HCT116 (cell line): ENCODE results near the gene MRGPRX2. TPM values are rescaled to one million over a fixed set of nuclear protein-coding genes. Genes with fewer than 3 reads are reported as not detected.
A peak's percentile ranks its signal among the peaks of the same experiment; 100 is the strongest.

Experiments
- ATAC-seq: fragments of 200-7000 bp; cut with Tn5 transposase; 2 replicates; pipeline ENCODE4 v1.9.1; 2020; ENCODE audit warnings: mild to moderate bottlenecking, moderate library complexity
- BruUV-seq: library from RNA; stranded (reverse); fragments of 400-500 nt; replicated peaks from 2 replicates; lab custom pipeline; 2021; lab: Mats Ljungman, UMichigan
- CTCF ChIA-PET: fragments of 300-600 bp; sonication (Branson Sonifier 250); formaldehyde crosslinking; loops from one replicate; lab custom pipeline; 2021; ENCODE audit warnings: antibody characterized with exemption; lab: Charles Lee
- POLR2A ChIA-PET: fragments of 300-600, 350-600 bp; sonication (Branson Sonifier 250); formaldehyde crosslinking; loops from one replicate; lab custom pipeline; 2021; ENCODE audit warnings: antibody characterized with exemption; lab: Charles Lee
- RAD21 ChIA-PET, 2 experiments: fragments of 300-600 bp; sonication (Branson Sonifier 250); formaldehyde crosslinking; loops; one replicate each; lab custom pipeline; 2023; ENCODE audit warnings: low total read pairs in 2 of 2; ENCODE audit not compliant: uncharacterized antibody in 2 of 2, unreplicated experiment in 2 of 2, low non-redundant PET in 1 of 2; lab: Charles Lee
- DNase-seq: peaks from one replicate; pipeline ENCODE4 v3.0.0-alpha.2; 2010; ENCODE audit warnings: low read depth, low spot score
- H2AFZ ChIP-seq: fragments of 200-600 bp; shearing (Covaris generic), sonication (generic); 2 replicates; pipeline ENCODE4 v1.6.1; 2017; ENCODE audit warnings: low read depth, mixed run types, mixed read lengths, antibody characterized with exemption, low read length; ENCODE audit not compliant: poor library complexity, severe bottlenecking
- H3K27ac ChIP-seq: 2 replicates; pipeline ENCODE4 v1.5.1; 2012; ENCODE audit warnings: low read depth, low read length
- H3K27me3 ChIP-seq: fragments of 200-600 bp; sonication (generic); 2 replicates; pipeline ENCODE4 v1.6.1; 2016; ENCODE audit warnings: mixed run types, low read length, mixed read lengths; ENCODE audit not compliant: insufficient read depth
- H3K36me3 ChIP-seq, 2 experiments: fragments of 200-500 bp in 1 of 2; fragments of 200-600 bp in 1 of 2; sonication (Bioruptor generic) in 1 of 2; sonication (generic) in 1 of 2; 2 replicates each; pipeline versions ENCODE4 v1.5.1 to v1.6.1; 2014 to 2016; ENCODE audit warnings: low read length in 2 of 2, inconsistent platforms in 1 of 2, mixed read lengths in 1 of 2, mixed run types in 1 of 2; ENCODE audit not compliant: insufficient read depth in 2 of 2, control insufficient read depth in 1 of 2
- H3K4me1 ChIP-seq, 2 experiments: fragments of 200-600 bp in 1 of 2; sonication (generic) in 1 of 2; 2 replicates each; pipeline versions ENCODE4 v1.5.1 to v1.6.1; 2012 to 2017; ENCODE audit warnings: low read length in 2 of 2, inconsistent platforms in 1 of 2, mild to moderate bottlenecking in 1 of 2, mixed read lengths in 1 of 2, mixed run types in 1 of 2, moderate library complexity in 1 of 2; ENCODE audit not compliant: insufficient read depth in 2 of 2, control insufficient read depth in 1 of 2
- H3K4me2 ChIP-seq: fragments of 200-600 bp; sonication (generic); 2 replicates; pipeline ENCODE4 v1.6.1; 2017; ENCODE audit warnings: mixed run types, low read length, mixed read lengths
- H3K4me3 ChIP-seq, 2 experiments: fragments of 200-600 bp in 1 of 2; sonication (generic) in 1 of 2; replicated peaks in 1 of 2; 2 replicates each; pipeline ENCODE4 v1.5.1; 2011 to 2016; ENCODE audit warnings: low read length in 2 of 2, control low read depth in 1 of 2, low read depth in 1 of 2, mild to moderate bottlenecking in 1 of 2, mixed read lengths in 1 of 2, mixed run types in 1 of 2
- H3K79me2 ChIP-seq: fragments of 200-600 bp; sonication (generic); 2 replicates; pipeline ENCODE4 v1.6.1; 2017; ENCODE audit warnings: mild to moderate bottlenecking, mixed run types, low read length, moderate library complexity, mixed read lengths; ENCODE audit not compliant: insufficient read depth
- H3K9ac ChIP-seq: fragments of 200-600 bp; sonication (generic); 2 replicates; pipeline ENCODE4 v1.6.1; 2016; ENCODE audit warnings: low read length, mixed read lengths
- H3K9me2 ChIP-seq: fragments of 200-600 bp; sonication (generic), shearing (Covaris generic); 2 replicates; pipeline ENCODE4 v1.6.1; 2017; ENCODE audit warnings: mixed run types, mild to moderate bottlenecking, moderate library complexity; ENCODE audit not compliant: insufficient read depth
- H3K9me3 ChIP-seq, 2 experiments: fragments of 200-500 bp in 1 of 2; fragments of 200-600 bp in 1 of 2; sonication (Bioruptor generic) in 1 of 2; sonication (generic) in 1 of 2; 2 replicates each; pipeline ENCODE4 v1.6.1; 2014 to 2017; ENCODE audit warnings: low read length in 2 of 2, mixed read lengths in 2 of 2, inconsistent platforms in 1 of 2, low read depth in 1 of 2, mild to moderate bottlenecking in 1 of 2, mixed run types in 1 of 2, moderate library complexity in 1 of 2; ENCODE audit not compliant: control insufficient read depth in 1 of 2, insufficient read depth in 1 of 2
- H4K20me1 ChIP-seq: fragments of 200-600 bp; sonication (generic), shearing (Covaris generic); 2 replicates; pipeline ENCODE4 v1.6.1; 2017; ENCODE audit warnings: mixed run types, mild to moderate bottlenecking, moderate library complexity; ENCODE audit not compliant: insufficient read depth
- CBX3 ChIP-seq: IDR thresholded peaks from 2 replicates; pipeline ENCODE4 v1.6.1; 2012; ENCODE audit warnings: low read depth
- CTCF ChIP-seq, 3 experiments: fragments of 200-600 bp in 1 of 3; sonication (generic) in 1 of 3; IDR thresholded peaks in 2 of 3; conservative IDR thresholded peaks in 1 of 3; 2 replicates each; pipeline ENCODE4 v1.5.1; 2012 to 2017; ENCODE audit warnings: low read depth in 2 of 3, low read length in 2 of 3, antibody characterized with exemption in 1 of 3, borderline replicate concordance in 1 of 3, control low read depth in 1 of 3, mild to moderate bottlenecking in 1 of 3, mixed read lengths in 1 of 3, mixed run types in 1 of 3, moderate library complexity in 1 of 3; ENCODE audit not compliant: insufficient read depth in 1 of 3
- RAD21 ChIP-seq: IDR thresholded peaks from 2 replicates; pipeline ENCODE4 v1.6.1; 2012; ENCODE audit warnings: low read depth, mild to moderate bottlenecking
- SRF ChIP-seq: IDR thresholded peaks from 2 replicates; pipeline ENCODE4 v1.6.1; 2012; ENCODE audit warnings: low read depth
- intact Hi-C: fragments of 100-400 bp; cut with micrococcal nuclease; formaldehyde crosslinking; loops from 2 replicates; pipeline ENCODE4 v1.10.0; 2022
- total RNA-seq: library from RNA; stranded (reverse); gene quantifications from one replicate; pipeline ENCODE4 v1.2.1, GENCODE V29; 2021; ENCODE audit not compliant: unreplicated experiment

Gene MRGPRX2
- total RNA-seq, 1 experiment from 2014 or later, result not detected

- DNase-seq, result peak; percentile 31
These were observed 16.4 kb upstream of the MRGPRX2 start for GRCh38 chr11:19076744-19077589.

More at GRCh38 chr11:19076744-19077589, 16.4 kb upstream of the MRGPRX2 start:
- no peaks in the 10 kb centered on the region for H3K79me2 ChIP-seq
- no peak overlapping the region; the same call in 1 of the 2 replicates for H3K4me2 ChIP-seq
- H3K9ac ChIP-seq, result no peak overlapping the region
- peaks cover 6 to 25% of the 10 kb centered on the region in 2 experiments; a peak in 3 of 4 replicates for H3K4me1 ChIP-seq
- no peaks in the 10 kb centered on the region for H4K20me1 ChIP-seq
- peak; percentile 76 for TF ChIP-seq RAD21
- TF ChIP-seq CBX3, result 0 out of 2 replicates have a peak, but pooled peaks have one; percentile 23
- TF ChIP-seq SRF, result no peak
- TF ChIP-seq CTCF (IDR thresholded peaks at IDR 0.05 in 2 of 3, conservative IDR thresholded peaks at IDR 0.05 in 1 of 3; ENCODE audit: borderline replicate concordance in 1 of 3, insufficient read depth in 1 of 3, low read depth in 2 of 3, low read length in 2 of 3), result peak; percentile 65 to 98 (median 98); a peak in 5 of 6 replicates
- no peak overlapping the region for H3K27ac ChIP-seq
- no TSS peak for BruUV-seq
- no peak overlapping the region for H3K4me3 ChIP-seq
- no peaks in the 10 kb centered on the region for H3K36me3 ChIP-seq
- no peaks in the 10 kb centered on the region for H3K9me2 ChIP-seq
- POLR2A ChIA-PET, result no interaction called here
- no peaks in the 10 kb centered on the region for H3K9me3 ChIP-seq
- intact Hi-C loops, result loop anchor here (2.0 to 10.0 kb wide), 4 partner anchors 40 to 1258 kb away; partner anchors contain the start of genes E2F8 and ZDHHC13
- ATAC-seq, result peak; percentile 82
- RAD21 ChIA-PET, result no interaction called here
- H3K27me3 ChIP-seq, result no peaks in the 10 kb centered on the region
- CTCF ChIA-PET, result interaction anchor here (0.6 to 2.3 kb wide), 19 partner anchors 9 to 1051 kb away, joined by 3 to 10 read pairs (median 4); partner anchors contain the start of gene MRGPRX2
- peak overlapping the region; percentile 77 for H2AFZ ChIP-seq
